ENCODE measurements around the gene GRIN1. TPM values are rescaled to one million over a fixed set of nuclear protein-coding genes. Genes with fewer than 3 reads are reported as not detected.

The GRIN1 gene
- total RNA-seq, 1 donor from 2014 or later, result 0.58 TPM

DNA sequence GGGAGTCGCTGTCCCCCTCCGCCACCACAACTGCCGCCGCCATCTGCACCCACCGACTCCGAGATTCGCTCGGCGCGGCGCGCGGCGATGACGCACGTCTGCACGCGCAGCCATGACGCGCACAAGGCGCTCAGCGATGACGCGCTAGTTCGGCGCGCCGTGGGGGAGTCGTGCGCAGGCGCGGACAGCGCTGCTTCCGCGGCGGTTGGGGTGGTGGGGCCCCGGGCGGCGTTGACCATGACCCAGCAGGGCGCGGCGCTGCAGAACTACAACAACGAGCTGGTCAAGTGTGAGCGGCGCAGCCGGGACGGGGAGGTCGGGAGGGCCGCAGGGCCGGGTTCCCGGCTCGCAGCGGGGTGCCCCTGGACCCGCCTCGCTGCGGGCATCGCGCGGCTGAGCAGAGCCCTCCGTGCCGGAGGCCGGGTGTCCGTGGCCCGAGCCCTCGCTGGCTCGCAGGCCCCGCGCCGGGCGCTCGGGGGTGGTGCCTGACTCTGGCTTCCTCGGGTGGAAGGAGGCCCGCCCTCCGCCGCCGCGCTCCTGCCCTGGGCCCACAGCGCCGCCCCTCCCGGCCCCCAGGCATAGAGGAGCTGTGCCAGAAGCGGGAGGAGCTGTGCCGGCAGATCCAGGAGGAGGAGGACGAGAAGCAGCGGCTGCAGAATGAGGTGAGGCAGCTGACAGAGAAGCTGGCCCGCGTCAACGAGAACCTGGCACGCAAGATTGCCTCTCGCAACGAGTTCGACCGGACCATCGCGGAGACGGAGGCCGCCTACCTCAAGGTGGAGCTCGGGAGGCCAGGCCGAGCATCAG, 49.7 kb downstream of the GRIN1 start, which contains the start of the genes ANAPC2 and SSNA1:
Gene ANAPC2, minus strand, starts transcription at position 71 of the 807 bp plus-strand sequence. Its CDS starts 28 bp downstream, at position 43.
Gene SSNA1, plus strand, starts transcription at position 187 of the 807 bp plus-strand sequence. Its CDS starts 51 bp downstream, at position 238.
- Mint-ChIP-seq H3K27me3 (ENCODE audit: low read depth) (no peaks in the 10 kb centered on the region), H3K36me3 (peaks cover 3% of the 10 kb centered on the region), H3K27ac (peak within 1 kb of the TSS; percentile 98), H3K4me1 (peaks cover 30% of the 10 kb centered on the region), H3K9me3 (no peaks in the 10 kb centered on the region), H3K4me3 (peak within 1 kb of the TSS; percentile 94)
- DNase-seq (ENCODE audit: low spot score in 2 of 2, unreplicated experiment in 2 of 2), result peak; percentile 92 to 98
- TF ChIP-seq, protein P1, sequence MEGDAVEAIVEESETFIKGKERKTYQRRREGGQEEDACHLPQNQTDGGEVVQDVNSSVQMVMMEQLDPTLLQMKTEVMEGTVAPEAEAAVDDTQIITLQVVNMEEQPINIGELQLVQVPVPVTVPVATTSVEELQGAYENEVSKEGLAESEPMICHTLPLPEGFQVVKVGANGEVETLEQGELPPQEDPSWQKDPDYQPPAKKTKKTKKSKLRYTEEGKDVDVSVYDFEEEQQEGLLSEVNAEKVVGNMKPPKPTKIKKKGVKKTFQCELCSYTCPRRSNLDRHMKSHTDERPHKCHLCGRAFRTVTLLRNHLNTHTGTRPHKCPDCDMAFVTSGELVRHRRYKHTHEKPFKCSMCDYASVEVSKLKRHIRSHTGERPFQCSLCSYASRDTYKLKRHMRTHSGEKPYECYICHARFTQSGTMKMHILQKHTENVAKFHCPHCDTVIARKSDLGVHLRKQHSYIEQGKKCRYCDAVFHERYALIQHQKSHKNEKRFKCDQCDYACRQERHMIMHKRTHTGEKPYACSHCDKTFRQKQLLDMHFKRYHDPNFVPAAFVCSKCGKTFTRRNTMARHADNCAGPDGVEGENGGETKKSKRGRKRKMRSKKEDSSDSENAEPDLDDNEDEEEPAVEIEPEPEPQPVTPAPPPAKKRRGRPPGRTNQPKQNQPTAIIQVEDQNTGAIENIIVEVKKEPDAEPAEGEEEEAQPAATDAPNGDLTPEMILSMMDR (IDR thresholded peaks at IDR 0.05; ENCODE audit: unreplicated experiment), result peak; percentile 12

DNA sequence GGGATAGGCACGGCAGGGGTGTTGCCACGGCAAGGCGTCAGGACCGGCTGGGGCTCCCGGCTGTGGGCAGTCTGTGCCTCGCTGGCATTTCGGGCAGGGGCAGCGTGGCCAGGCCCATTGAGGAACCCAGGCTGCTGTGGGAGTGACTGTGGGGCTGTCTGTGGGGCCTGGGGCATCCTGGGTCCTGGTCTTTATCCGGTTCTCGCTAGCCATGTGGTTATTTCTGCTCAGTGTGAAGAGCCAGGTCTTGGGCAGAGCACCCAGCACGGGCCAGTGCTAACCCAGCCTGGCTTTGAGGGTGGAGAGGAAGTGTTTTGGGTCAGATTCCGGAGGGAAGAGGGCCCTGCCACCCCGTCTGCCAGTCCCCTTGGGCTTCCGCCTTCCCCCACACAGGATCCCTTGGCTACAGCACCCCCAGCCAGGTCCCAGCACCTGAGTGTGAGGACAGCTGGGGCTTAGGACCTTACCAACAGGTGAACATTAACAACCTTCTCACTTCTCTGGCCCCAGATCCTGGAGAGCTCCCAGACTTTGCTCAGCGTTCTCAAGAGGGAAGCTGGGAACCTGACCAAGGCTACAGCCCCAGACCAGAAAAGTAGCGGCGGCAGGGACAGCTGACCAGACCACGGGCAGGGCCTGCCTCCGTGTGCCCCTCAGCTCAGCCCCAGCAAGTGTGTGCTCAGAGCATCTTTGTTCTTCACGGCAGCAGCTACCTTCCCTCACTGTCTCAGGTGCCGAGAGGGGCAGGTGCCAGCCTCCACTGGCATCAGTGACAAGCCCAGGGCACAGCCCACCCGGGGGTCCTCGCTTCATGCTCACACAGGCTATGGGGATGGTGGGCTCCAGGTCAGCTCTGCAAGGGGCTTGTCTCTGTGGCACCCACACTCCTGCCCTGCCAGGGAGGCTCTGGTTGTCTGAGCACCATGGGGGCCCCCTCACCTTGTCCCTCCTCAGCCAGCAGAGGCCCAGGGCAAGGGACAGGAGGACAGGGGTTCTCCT, 50.6 kb downstream of the GRIN1 start:
- H3K4me3 Mint-ChIP-seq, result peak overlapping the region; percentile 94
- DNase-seq (ENCODE audit: low spot score in 2 of 2, unreplicated experiment in 2 of 2), result no peak
- peak overlapping the region; percentile 98 for H3K27ac Mint-ChIP-seq
- H3K4me1 Mint-ChIP-seq, result peaks cover 30% of the 10 kb centered on the region
- TF ChIP-seq, protein P1 (IDR thresholded peaks at IDR 0.05; ENCODE audit: unreplicated experiment), result no peak
- peaks cover 3% of the 10 kb centered on the region for H3K36me3 Mint-ChIP-seq
- H3K9me3 Mint-ChIP-seq, result no peaks in the 10 kb centered on the region
- no peaks in the 10 kb centered on the region for H3K27me3 Mint-ChIP-seq (ENCODE audit: low read depth)

DNA sequence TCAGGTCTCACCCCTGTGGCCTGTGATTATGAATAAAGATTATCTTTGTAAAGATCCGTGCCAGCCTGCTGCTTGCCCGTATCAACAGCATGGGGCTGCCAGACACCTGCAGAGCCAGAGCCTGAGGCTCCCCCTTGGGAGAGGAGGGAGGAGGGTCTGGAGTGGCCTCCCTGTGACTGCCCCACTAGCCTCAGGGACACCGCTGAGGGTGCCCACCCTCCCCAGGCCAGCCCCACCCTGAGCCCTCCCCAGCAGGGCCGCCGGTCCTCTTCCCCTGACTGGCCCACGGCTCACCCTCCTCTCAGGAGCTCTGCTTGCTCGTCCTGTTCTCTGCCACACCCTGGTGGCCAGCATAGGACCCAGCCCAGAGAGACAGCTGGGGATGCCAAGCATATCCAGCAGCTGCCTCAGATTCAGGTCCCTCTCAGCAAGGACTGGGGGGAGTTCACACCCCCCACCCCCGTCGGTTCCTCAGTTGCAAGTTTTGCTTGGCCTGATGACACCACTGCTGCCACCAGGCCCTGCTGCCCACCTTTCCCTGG, 51.4 kb downstream of the GRIN1 start:
- TF ChIP-seq, protein P1 (IDR thresholded peaks at IDR 0.05; ENCODE audit: unreplicated experiment), result no peak
- Mint-ChIP-seq H3K36me3 (peaks cover 3% of the 10 kb centered on the region), H3K9me3 (no peaks in the 10 kb centered on the region), H3K4me1 (peaks cover 34% of the 10 kb centered on the region), H3K27me3 (ENCODE audit: low read depth) (no peaks in the 10 kb centered on the region), H3K4me3 (peak overlapping the region; percentile 94), H3K27ac (peak overlapping the region; percentile 82)
- DNase-seq (ENCODE audit: low spot score in 2 of 2, unreplicated experiment in 2 of 2), result no peak

GRCh38 chr9:137191245-137191644, 52.3 kb downstream of the GRIN1 start:
- no peak for DNase-seq (ENCODE audit: low spot score in 2 of 2, unreplicated experiment in 2 of 2)
- H3K36me3 Mint-ChIP-seq, result peaks cover 3% of the 10 kb centered on the region
- H3K27ac Mint-ChIP-seq, result peak overlapping the region; percentile 82
- H3K27me3 Mint-ChIP-seq (ENCODE audit: low read depth), result no peaks in the 10 kb centered on the region
- no peaks in the 10 kb centered on the region for H3K9me3 Mint-ChIP-seq
- TF ChIP-seq, protein P1 (IDR thresholded peaks at IDR 0.05; ENCODE audit: unreplicated experiment), result no peak
- H3K4me1 Mint-ChIP-seq, result peaks cover 36% of the 10 kb centered on the region
- peak overlapping the region; percentile 62 for H3K4me3 Mint-ChIP-seq

Measured in mesothelial cell of epicardium (in vitro differentiated cells).